ENCODE data around the gene FGF4. TPM values are rescaled to one million over a fixed set of nuclear protein-coding genes. Genes with fewer than 3 reads are reported as not detected.

Gene FGF4
- total RNA-seq, 1 donor from 2014 or later, result not detected

GRCh38 chr11:69799097-69799496, 24.0 kb upstream of the FGF4 start:
- no peak overlapping the region for H3K4me3 ChIP-seq (ENCODE audit: insufficient read depth, low read depth, low read length)
- no peaks in the 10 kb centered on the region for H3K79me2 ChIP-seq (ENCODE audit: insufficient read depth, low read length)
- peaks cover 5% of the 10 kb centered on the region for H3K27me3 ChIP-seq (ENCODE audit: insufficient read depth, low read length)
- H3K36me3 ChIP-seq (ENCODE audit: insufficient read depth, low read length), result no peaks in the 10 kb centered on the region
- Mint-ChIP-seq H3K9me3 (ENCODE audit: unreplicated experiment) (peaks cover 3% of the 10 kb centered on the region), H3K4me1 (ENCODE audit: low read depth, unreplicated experiment) (no peaks in the 10 kb centered on the region), H3K27ac (ENCODE audit: unreplicated experiment) (no peak overlapping the region), H3K27me3 (ENCODE audit: low read depth, unreplicated experiment) (peaks cover 21% of the 10 kb centered on the region), H3K36me3 (ENCODE audit: low read depth, unreplicated experiment) (no peaks in the 10 kb centered on the region), H3K4me3 (ENCODE audit: unreplicated experiment) (no peak overlapping the region)
- H3K27ac ChIP-seq (ENCODE audit: low read depth, low read length), result no peak overlapping the region
- no peaks in the 10 kb centered on the region for H3K9me3 ChIP-seq (ENCODE audit: insufficient read depth, low read depth, low read length)
- H3K4me2 ChIP-seq (ENCODE audit: low read length), result no peak overlapping the region
- no peak overlapping the region for H2AFZ ChIP-seq (ENCODE audit: low read depth, low read length)
- TF ChIP-seq CTCF (IDR thresholded peaks at IDR 0.05; ENCODE audit: insufficient read depth, low read depth, low read length) (no peak), EZH2 (IDR thresholded peaks at IDR 0.05; ENCODE audit: insufficient read depth, low read length) (no peak)
- no peak overlapping the region for H3K9ac ChIP-seq (ENCODE audit: low read length)
- FAIRE-seq, result no peak
- H3K4me1 ChIP-seq (ENCODE audit: insufficient read depth, low read length), result no peaks in the 10 kb centered on the region
- H4K20me1 ChIP-seq (ENCODE audit: insufficient read depth, low read length), result no peaks in the 10 kb centered on the region
- DNase-seq (ENCODE audit: low read depth), result no peak

- Mint-ChIP-seq H3K4me3 (ENCODE audit: unreplicated experiment) (no peak overlapping the region), H3K9me3 (ENCODE audit: unreplicated experiment) (peaks cover 3% of the 10 kb centered on the region), H3K27me3 (ENCODE audit: low read depth, unreplicated experiment) (peaks cover 21% of the 10 kb centered on the region), H3K27ac (ENCODE audit: unreplicated experiment) (no peak overlapping the region), H3K36me3 (ENCODE audit: low read depth, unreplicated experiment) (peaks cover 1% of the 10 kb centered on the region), H3K4me1 (ENCODE audit: low read depth, unreplicated experiment) (no peaks in the 10 kb centered on the region)
- H2AFZ ChIP-seq (ENCODE audit: low read depth, low read length), result no peak overlapping the region
- H3K36me3 ChIP-seq (ENCODE audit: insufficient read depth, low read length), result no peaks in the 10 kb centered on the region
- TF ChIP-seq CTCF (IDR thresholded peaks at IDR 0.05; ENCODE audit: insufficient read depth, low read depth, low read length) (no peak), EZH2 (IDR thresholded peaks at IDR 0.05; ENCODE audit: insufficient read depth, low read length) (no peak)
- H3K4me2 ChIP-seq (ENCODE audit: low read length), result no peak overlapping the region
- H3K9ac ChIP-seq (ENCODE audit: low read length), result no peak overlapping the region
- no peak overlapping the region for H3K27ac ChIP-seq (ENCODE audit: low read depth, low read length)
- H4K20me1 ChIP-seq (ENCODE audit: insufficient read depth, low read length), result no peaks in the 10 kb centered on the region
- H3K27me3 ChIP-seq (ENCODE audit: insufficient read depth, low read length), result peaks cover 2% of the 10 kb centered on the region
- no peaks in the 10 kb centered on the region for H3K4me1 ChIP-seq (ENCODE audit: insufficient read depth, low read length)
- H3K4me3 ChIP-seq (ENCODE audit: insufficient read depth, low read depth, low read length), result no peak overlapping the region
- DNase-seq (ENCODE audit: low read depth), result no peak
- no peak for FAIRE-seq
- no peaks in the 10 kb centered on the region for H3K79me2 ChIP-seq (ENCODE audit: insufficient read depth, low read length)
- no peaks in the 10 kb centered on the region for H3K9me3 ChIP-seq (ENCODE audit: insufficient read depth, low read depth, low read length)
These were observed 22.8 kb upstream of the FGF4 start for GRCh38 chr11:69797737-69798528.

- Mint-ChIP-seq H3K4me3 (ENCODE audit: unreplicated experiment) (no peak overlapping the region), H3K27me3 (ENCODE audit: low read depth, unreplicated experiment) (peaks cover 16% of the 10 kb centered on the region), H3K27ac (ENCODE audit: unreplicated experiment) (no peak overlapping the region), H3K9me3 (ENCODE audit: unreplicated experiment) (peaks cover 3% of the 10 kb centered on the region), H3K4me1 (ENCODE audit: low read depth, unreplicated experiment) (no peaks in the 10 kb centered on the region), H3K36me3 (ENCODE audit: low read depth, unreplicated experiment) (peaks cover 2% of the 10 kb centered on the region)
- H3K36me3 ChIP-seq (ENCODE audit: insufficient read depth, low read length), result no peaks in the 10 kb centered on the region
- TF ChIP-seq EZH2 (IDR thresholded peaks at IDR 0.05; ENCODE audit: insufficient read depth, low read length) (no peak), CTCF (IDR thresholded peaks at IDR 0.05; ENCODE audit: insufficient read depth, low read depth, low read length) (no peak)
- FAIRE-seq (no peak), DNase-seq (ENCODE audit: low read depth) (no peak)
- no peaks in the 10 kb centered on the region for H3K9me3 ChIP-seq (ENCODE audit: insufficient read depth, low read depth, low read length)
- H3K27me3 ChIP-seq (ENCODE audit: insufficient read depth, low read length), result peaks cover 2% of the 10 kb centered on the region
- H2AFZ ChIP-seq (ENCODE audit: low read depth, low read length), result no peak overlapping the region
- no peaks in the 10 kb centered on the region for H3K79me2 ChIP-seq (ENCODE audit: insufficient read depth, low read length)
- no peak overlapping the region for H3K9ac ChIP-seq (ENCODE audit: low read length)
- no peak overlapping the region for H3K27ac ChIP-seq (ENCODE audit: low read depth, low read length)
- no peak overlapping the region for H3K4me3 ChIP-seq (ENCODE audit: insufficient read depth, low read depth, low read length)
- H3K4me2 ChIP-seq (ENCODE audit: low read length), result no peak overlapping the region
- no peaks in the 10 kb centered on the region for H3K4me1 ChIP-seq (ENCODE audit: insufficient read depth, low read length)
- no peaks in the 10 kb centered on the region for H4K20me1 ChIP-seq (ENCODE audit: insufficient read depth, low read length)
These were observed 22.0 kb upstream of the FGF4 start for GRCh38 chr11:69797156-69797555.

Measured in astrocyte (in vitro differentiated cells and primary cell).